Measurements from ENCODE around the gene SAFB. TPM values are rescaled to one million over a fixed set of nuclear protein-coding genes. Genes with fewer than 3 reads are reported as not detected.

Gene SAFB
- total RNA-seq, 2 experiments from 2014 or later, result 68.9 to 177 TPM

DNA sequence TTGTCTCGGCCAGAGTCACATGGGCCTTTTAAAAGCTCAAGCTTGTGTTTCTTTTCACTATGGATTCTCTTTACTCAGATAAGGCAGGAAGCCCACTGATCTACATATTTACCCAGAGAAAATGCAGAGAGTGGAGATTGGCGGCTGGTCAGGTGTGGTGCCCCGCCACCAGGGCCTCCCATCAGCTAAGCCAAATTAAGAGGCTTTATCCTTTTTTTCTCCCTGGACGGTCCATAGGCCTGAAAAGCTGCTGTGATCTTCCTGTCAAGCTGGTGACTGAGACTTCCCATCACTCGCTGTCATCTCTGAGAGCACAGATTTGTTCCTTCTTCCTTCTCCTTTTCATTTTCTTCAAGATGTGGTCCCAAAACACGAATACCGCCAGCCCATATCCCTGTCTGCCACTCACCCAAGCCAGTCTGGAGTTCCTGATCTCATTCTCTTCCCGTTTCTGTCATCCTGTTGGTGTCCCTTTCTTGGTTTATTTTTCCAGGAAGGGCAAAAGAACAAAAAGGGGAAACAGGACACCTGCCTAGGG, 1.9 kb downstream of the SAFB start:
- ChIA-PET POLR2A (interaction anchor here (0.7 kb wide), 1 partner anchor 464 kb away, joined by 5 read pairs; no protein-coding TSS in a partner anchor), CTCF (ENCODE audit: unreplicated experiment) (no interaction called here)
- Histone ChIP-seq H3K4me2 (ENCODE audit: low read length) (peak overlapping the region; percentile 99), H3K4me3 (ENCODE audit: low read depth, low read length, poor library complexity, severe bottlenecking) (peak overlapping the region; percentile 95), H3K4me1 (ENCODE audit: insufficient read depth, low read length, poor library complexity, severe bottlenecking) (peaks cover 65% of the 10 kb centered on the region), H3K36me3 (ENCODE audit: insufficient read depth, low read length) (peaks cover 84% of the 10 kb centered on the region), H3K9me2 (ENCODE audit: insufficient read depth, low read length) (no peaks in the 10 kb centered on the region), H2AFZ (ENCODE audit: low read length) (no peak overlapping the region), H3K9me3 (ENCODE audit: low read length) (no peaks in the 10 kb centered on the region), H3K27ac (ENCODE audit: low read depth, low read length, poor library complexity, severe bottlenecking) (peak overlapping the region; percentile 80), H4K20me1 (ENCODE audit: insufficient read depth, low read length) (peaks cover 67% of the 10 kb centered on the region), H3K79me2 (ENCODE audit: insufficient read depth, low read depth, low read length) (peaks cover 96% of the 10 kb centered on the region)
- TSS peak; percentile 51 for BruUV-seq (replicated peaks)
- intact Hi-C loops (cut with micrococcal nuclease; ENCODE audit: unreplicated experiment), result loop anchor here (10.0 kb wide), 2 partner anchors 170 to 350 kb away; partner anchors contain the start of genes DUS3L and RANBP3
- TF ChIP-seq EZH2phosphoT487 (IDR thresholded peaks at IDR 0.05; ENCODE audit: borderline replicate concordance, low read depth, low read length), result no peak
- TF ChIP-seq, protein P1, sequence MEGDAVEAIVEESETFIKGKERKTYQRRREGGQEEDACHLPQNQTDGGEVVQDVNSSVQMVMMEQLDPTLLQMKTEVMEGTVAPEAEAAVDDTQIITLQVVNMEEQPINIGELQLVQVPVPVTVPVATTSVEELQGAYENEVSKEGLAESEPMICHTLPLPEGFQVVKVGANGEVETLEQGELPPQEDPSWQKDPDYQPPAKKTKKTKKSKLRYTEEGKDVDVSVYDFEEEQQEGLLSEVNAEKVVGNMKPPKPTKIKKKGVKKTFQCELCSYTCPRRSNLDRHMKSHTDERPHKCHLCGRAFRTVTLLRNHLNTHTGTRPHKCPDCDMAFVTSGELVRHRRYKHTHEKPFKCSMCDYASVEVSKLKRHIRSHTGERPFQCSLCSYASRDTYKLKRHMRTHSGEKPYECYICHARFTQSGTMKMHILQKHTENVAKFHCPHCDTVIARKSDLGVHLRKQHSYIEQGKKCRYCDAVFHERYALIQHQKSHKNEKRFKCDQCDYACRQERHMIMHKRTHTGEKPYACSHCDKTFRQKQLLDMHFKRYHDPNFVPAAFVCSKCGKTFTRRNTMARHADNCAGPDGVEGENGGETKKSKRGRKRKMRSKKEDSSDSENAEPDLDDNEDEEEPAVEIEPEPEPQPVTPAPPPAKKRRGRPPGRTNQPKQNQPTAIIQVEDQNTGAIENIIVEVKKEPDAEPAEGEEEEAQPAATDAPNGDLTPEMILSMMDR (conservative IDR thresholded peaks at IDR 0.05; ENCODE audit: low read length), result no peak
- DNase-seq (ENCODE audit: low spot score), result peak; percentile 14

DNA sequence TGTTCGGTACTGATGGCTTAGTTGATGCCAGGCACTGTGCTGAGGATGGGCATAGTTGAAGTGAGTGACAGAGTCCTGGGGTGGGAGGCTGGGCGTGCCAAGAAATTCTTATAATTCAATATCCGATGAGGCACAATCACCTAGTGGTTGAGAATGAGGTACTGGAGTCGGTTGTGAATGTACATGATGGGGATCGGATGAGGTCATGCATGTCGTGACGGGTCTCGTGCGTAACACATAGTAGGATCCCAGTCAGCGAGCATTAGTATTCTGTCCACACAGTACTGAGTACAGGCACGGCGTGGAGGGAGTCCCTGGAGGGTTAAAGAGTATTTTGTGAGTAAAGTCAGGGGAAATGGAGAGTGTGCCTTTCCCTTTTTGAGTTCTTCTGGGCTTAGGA, 2.8 kb downstream of the SAFB start:
- Histone ChIP-seq H3K4me2 (ENCODE audit: low read length) (peak overlapping the region; percentile 99), H3K27ac (ENCODE audit: low read depth, low read length, poor library complexity, severe bottlenecking) (peak overlapping the region; percentile 80)

More for the DNA sequence above, 2.8 kb downstream of the SAFB start:
- no peak for DNase-seq (ENCODE audit: low spot score)
- CTCF ChIA-PET (ENCODE audit: unreplicated experiment), result no interaction called here
- POLR2A ChIA-PET, result no interaction called here
- no peaks in the 10 kb centered on the region for H3K9me2 ChIP-seq (ENCODE audit: insufficient read depth, low read length)
- intact Hi-C loops (cut with micrococcal nuclease; ENCODE audit: unreplicated experiment), result loop anchor here (10.0 kb wide), 2 partner anchors 169 to 349 kb away; partner anchors contain the start of genes DUS3L and RANBP3
- BruUV-seq (replicated peaks), result no TSS peak
- TF ChIP-seq, protein P1 (conservative IDR thresholded peaks at IDR 0.05; ENCODE audit: low read length), result no peak
- no peak for TF ChIP-seq EZH2phosphoT487 (IDR thresholded peaks at IDR 0.05; ENCODE audit: borderline replicate concordance, low read depth, low read length)
- H4K20me1 ChIP-seq (ENCODE audit: insufficient read depth, low read length), result peaks cover 66% of the 10 kb centered on the region
- peaks cover 96% of the 10 kb centered on the region for H3K79me2 ChIP-seq (ENCODE audit: insufficient read depth, low read depth, low read length)
- peaks cover 57% of the 10 kb centered on the region for H3K4me1 ChIP-seq (ENCODE audit: insufficient read depth, low read length, poor library complexity, severe bottlenecking)
- peak overlapping the region; percentile 95 for H3K4me3 ChIP-seq (ENCODE audit: low read depth, low read length, poor library complexity, severe bottlenecking)
- peaks cover 83% of the 10 kb centered on the region for H3K36me3 ChIP-seq (ENCODE audit: insufficient read depth, low read length)
- H2AFZ ChIP-seq (ENCODE audit: low read length), result no peak overlapping the region
- no peaks in the 10 kb centered on the region for H3K9me3 ChIP-seq (ENCODE audit: low read length)

All from OCI-LY7 (cell line).